PC-9 (cell line): ENCODE data around the gene PDIA5.

Experiments used
- EZH2 ChIP-seq: fragments of 200-600 bp; sonication (generic); IDR thresholded peaks from 2 replicates; pipeline ENCODE4 v1.8.0; 2017; ENCODE audit warnings: antibody characterized with exemption, low read depth
- TF ChIP-seq, protein P1 (sequence below): fragments of 200-600 bp; sonication (generic); conservative IDR thresholded peaks from 2 replicates; pipeline ENCODE4 v1.6.1; 2017; ENCODE audit warnings: mixed run types, antibody characterized with exemption, mild to moderate bottlenecking, moderate library complexity

DNA sequence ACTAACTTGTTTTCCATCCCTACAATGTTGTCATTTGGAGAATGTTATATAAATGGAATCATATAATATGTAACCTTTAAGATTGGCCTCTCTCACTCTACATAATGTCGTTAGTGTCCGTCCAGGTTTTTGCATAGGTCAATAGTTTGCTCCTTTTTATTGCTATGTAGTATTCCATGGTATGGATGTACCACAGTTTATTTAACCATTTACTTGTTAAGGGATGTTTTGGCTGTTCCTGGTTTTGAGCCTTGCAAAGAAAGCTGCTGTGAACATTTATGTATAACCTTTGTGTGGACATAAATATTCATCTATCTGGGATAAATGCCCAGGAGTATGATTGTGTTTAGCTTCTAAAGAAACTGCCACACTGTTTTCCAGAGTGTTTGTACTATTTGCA lies 100.9 kb downstream of the PDIA5 start:
- TF ChIP-seq, protein P1, sequence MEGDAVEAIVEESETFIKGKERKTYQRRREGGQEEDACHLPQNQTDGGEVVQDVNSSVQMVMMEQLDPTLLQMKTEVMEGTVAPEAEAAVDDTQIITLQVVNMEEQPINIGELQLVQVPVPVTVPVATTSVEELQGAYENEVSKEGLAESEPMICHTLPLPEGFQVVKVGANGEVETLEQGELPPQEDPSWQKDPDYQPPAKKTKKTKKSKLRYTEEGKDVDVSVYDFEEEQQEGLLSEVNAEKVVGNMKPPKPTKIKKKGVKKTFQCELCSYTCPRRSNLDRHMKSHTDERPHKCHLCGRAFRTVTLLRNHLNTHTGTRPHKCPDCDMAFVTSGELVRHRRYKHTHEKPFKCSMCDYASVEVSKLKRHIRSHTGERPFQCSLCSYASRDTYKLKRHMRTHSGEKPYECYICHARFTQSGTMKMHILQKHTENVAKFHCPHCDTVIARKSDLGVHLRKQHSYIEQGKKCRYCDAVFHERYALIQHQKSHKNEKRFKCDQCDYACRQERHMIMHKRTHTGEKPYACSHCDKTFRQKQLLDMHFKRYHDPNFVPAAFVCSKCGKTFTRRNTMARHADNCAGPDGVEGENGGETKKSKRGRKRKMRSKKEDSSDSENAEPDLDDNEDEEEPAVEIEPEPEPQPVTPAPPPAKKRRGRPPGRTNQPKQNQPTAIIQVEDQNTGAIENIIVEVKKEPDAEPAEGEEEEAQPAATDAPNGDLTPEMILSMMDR, result no peak
- no peak for TF ChIP-seq EZH2
